HG02885 (cell line): Measurements from ENCODE around the gene SFRP5.

Experiments
- ATAC-seq: cut with Tn5 transposase; IDR thresholded peaks from one replicate; pipeline ENCODE4 v1.9.1; 2021; ENCODE audit warnings: mild to moderate bottlenecking; ENCODE audit not compliant: unreplicated experiment, poor library complexity

The SFRP5 gene

DNA sequence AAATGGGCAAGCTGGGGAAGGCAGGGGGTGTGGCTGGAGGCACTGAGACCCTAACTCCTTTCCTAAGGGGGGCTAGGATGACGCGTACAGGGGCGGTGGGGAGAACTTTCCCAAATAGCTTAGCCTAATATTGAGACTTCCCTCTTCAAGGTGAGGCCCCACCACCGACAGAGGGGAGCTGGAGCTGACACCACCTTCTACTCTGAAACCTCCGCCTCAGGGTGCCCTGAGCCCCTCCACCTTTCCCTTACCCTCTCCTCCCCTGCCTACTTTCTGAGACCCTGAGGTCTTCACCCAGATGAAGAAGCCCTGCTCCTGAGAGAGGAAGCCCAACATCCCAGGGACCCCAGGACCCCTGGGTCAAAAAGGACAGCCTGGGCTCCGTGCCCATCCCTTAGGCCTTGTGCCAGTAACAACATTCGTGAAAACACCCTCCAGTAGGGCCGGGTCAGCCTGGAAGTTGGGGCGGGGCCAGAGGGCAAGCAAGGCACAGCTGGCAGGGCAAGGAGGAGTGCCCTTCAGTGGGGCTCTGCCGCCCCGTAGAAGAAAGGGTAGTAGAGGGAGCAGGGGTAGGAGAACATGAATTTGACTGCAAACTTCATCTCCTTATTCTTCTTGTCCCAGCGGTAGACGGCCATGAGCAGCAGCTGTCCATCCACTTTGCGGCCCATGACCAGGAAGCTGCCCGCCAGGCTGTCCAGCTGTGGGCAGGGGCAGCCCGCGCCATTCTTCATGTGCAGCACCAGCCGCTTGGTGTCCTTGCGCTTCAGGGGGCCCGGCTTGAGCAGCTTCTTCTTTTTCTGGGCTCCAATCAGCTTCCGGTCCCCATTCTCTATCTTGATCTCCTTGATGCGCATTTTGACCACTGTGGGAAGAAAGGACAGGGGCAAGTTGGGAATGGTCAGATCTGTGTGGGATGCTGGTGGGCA, 4.5 kb downstream of the SFRP5 start:
- no peak for ATAC-seq

DNA sequence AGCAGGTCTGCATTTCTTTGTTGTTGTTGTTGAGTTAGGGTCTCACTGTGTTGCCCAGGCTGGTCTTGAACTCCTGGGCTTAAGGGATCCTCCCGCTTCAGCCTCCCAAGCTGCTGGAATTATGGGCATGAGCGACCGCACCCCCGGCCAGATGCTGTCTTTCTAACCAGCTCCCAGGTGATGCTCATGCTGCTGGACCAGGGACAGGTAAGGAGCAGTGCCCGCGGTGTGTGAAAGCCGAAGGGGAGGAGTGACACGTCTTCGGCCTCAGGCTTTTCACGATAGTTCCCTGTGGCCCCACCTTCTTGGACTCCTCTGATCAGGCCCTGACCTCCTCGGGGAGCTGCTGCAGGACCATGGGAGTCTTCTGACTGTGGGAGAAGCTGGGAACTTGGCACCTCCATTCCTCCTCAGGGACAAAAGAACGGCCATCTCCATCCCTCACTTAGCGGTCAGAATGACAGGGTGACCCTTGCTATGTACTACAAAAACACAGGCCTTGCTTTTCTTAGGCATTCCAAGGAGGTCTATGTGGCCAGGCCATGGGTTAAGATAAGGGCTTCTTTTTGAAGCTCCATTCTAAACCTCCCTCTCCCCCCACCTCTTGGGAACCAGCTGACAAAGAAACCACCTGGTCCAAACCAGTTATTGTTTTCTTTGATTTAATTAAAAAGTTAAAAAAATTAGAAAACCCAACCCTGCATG, 5.5 kb downstream of the SFRP5 start:
- no peak for ATAC-seq

DNA sequence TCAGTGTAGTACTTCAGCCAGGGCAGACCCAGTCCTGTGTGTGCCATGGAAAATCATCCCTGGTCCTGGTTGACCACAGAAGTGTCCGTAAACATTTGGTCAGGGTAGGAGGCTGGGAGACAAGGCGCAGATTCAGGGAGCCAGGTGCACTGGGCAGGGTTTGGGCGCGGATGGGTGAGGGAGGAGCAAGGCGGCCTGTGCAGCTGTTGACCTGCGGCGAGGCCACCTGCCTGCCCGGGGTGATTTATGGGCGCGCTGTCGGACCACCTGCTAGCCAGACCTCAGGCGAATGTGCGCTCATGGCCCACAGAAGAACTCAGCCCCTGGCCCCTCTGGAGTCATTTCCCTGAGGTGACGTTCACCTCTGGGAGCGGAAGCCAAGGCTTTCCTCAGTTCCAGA, 6.6 kb downstream of the SFRP5 start:
- ATAC-seq: no peak

DNA sequence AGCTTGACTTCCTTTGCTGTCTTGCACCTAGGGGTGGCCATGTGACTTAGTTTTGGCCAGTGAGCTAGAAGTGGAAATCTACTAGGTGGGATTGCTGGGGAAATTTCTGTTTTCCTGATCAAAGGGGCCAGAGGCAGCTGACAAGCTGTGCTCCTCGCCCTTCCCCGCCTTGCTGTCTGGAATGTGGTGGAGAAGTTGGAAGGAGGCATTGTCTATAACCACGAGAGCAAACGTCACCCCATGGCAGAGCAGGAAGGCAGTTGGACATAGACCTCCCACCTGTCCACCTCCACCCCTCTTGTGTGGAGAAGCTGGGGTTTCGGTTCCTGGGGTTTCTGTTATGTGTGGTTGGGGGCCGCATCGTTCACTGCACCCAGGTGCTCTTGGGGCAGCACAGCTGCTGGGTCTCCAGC, 7.3 kb downstream of the SFRP5 start:
- no peak for ATAC-seq

DNA sequence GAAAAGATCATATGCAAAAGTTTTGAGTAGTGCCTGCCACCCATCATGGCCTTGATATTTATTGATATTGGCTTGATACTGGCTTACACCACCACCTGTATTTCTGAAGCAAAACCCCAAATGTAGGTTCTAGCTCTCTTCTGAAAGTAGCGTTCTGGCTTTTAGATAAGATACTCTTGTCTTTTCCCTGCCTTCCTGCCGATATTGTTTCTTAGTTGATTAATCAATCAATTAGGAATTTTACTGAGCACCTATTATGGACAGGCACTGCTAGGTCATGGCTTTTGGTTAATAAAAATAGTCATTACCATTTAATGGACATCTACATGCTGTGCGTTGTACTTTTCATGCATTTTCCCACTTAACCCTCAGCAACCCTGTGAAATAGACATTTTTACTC, 7.9 kb downstream of the SFRP5 start:
- ATAC-seq: no peak

DNA sequence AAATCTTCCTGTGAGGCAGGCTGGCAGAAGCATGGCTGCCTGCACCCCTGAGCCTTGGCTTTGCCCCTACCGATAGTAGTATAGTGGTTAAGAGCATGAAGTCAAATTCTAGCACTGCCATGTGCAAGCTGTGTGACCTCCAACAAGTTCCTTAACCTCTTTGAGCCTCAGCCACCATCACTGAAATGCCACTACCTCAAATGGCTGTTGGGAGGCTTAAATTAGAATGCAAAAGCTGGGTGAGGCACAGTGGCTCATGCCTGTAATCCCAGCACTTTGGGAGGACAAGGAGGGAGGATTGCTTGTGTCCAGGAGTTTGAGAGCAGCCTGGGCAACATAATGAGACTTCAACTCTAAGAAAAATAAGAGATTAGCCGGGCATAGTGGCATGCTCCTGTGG, 8.4 kb downstream of the SFRP5 start:
- no peak for ATAC-seq

DNA sequence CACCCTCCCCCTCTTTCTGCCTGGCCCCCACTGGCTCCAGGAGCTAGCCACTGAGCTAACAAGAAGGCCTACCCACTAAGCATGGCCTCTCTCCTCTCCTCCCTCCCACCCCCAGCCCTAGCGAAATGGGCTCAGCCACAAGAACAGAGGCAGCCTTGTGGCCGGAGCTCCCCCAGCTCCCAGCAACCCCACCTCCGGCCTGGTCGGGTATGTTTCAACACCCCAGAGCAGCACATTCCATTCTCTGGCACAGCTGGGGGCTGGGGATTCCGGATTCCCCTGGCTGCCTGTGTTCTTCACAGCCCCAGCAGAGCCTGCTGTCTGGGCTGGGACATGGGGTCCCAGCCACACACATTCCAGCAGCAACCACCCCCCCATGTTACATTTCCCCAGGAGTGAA, 9.0 kb downstream of the SFRP5 start:
- no peak for ATAC-seq

DNA sequence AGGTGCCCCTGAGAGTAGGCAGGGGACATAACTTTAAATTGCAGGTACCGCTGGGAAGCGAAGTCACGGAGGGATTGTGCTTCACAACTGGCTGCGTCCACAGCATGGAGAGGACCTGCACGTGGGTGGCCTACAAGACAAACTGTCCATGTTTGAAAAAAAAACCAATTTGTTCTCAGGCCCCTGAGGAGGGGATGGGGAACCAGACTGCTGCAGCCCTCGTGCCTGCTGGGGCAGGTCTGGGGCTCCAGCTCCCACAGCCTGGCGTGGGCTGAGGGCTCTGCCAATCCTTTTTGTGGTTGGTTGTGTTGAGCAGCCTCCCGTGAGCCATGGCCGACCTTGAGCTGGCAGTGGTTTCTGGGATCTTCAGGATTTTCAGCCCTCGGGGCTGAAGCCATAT, 9.7 kb downstream of the SFRP5 start:
- ATAC-seq: no peak

DNA sequence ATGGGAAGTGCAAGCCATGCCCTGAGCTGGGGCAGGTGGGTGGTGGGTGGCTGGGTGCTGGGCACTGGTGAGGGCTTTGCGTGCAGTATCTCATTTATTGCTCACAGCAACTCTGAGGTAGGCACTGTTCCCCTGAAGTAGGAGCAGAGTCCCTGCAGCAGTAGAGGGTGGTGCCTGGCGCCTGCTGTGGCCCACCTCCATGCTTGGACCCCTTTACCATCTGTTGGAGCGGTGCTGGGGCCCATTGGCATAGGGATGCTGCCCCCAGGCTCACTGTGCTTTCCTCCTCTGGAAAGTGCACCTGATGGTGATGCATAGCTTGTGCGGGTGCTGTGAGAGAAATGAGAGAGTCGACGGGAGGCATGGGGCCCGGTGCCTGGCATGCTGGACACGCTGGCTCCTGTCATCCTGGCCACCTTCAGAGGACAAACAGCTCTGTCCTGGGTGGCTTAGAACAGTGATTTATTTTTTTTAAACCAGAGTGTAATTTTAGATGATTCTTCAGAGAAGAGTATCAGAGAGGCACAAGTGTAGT, 10.4 kb downstream of the SFRP5 start:
- ATAC-seq: no peak

- no peak for ATAC-seq
Measured at GRCh38 chr10:97760461-97761257, 11.1 kb downstream of the SFRP5 start.

GRCh38 chr10:97759946-97760345, 11.9 kb downstream of the SFRP5 start:
- ATAC-seq: no peak

GRCh38 chr10:97759158-97759887, 12.5 kb downstream of the SFRP5 start:
- ATAC-seq: no peak

- ATAC-seq: no peak
Measured at GRCh38 chr10:97757471-97757870, 14.3 kb downstream of the SFRP5 start.

GRCh38 chr10:97755718-97756117, 16.1 kb downstream of the SFRP5 start:
- ATAC-seq: no peak

DNA sequence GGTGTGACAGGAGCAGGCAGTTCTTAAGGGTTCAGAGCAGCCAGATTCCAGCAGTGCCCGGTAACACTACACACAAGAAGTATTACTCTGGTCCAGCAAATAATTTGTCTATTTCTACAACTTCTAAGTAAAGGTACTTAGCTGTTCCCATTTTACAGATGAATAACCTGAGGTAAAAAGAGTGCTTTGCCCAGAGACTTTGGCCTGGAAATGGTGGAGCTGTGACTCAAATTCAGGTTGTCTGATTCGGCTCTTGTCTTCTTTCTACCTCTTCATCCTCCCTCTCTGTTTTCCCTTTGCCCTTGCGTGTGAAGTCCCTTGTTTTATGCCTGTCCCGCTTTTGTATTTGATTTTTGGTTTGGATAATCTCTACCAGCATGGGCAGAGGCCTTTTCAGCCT, 17.1 kb downstream of the SFRP5 start:
- ATAC-seq: no peak

DNA sequence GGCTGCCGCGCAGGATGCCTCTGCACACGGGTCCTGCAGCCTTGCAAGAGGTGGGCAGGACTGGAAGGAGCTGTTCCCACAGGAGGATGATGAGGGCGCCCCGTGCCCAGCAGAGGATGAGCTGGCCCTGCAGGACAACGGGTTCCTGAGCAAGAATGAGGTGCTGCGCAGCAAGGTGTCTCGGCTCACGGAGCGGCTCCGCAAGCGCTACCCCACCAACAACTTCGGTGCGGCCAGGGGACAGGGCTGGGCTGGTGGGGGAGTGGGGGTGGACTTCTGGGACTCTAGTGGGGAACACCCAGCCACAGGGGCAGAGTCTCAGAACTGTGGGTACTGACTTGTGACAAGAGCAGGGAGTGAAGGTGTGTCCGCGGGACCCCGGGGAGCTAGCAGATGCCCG, 18.8 kb downstream of the SFRP5 start:
- ATAC-seq: no peak

GRCh38 chr10:97748116-97748515, 23.7 kb downstream of the SFRP5 start:
- no peak for ATAC-seq

DNA sequence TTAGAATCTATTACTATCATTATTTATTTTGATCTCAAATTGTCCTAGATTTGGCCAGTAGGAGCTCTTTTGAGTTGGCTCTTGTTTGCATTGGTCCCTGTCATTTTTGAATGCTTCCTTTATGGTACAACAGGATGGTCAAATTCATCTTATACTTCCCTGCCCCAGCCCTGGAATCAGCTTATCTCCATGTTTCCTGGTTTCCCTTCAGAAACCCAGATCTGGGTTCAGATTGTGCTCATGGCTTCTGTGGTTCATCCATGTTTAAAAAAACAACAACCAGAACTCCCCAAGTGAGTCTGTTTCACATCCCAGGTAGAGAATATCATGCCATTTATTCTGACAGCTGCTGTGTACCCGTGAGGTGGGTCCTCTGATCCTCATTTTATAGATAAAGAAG, 24.2 kb downstream of the SFRP5 start:
- ATAC-seq: no peak

DNA sequence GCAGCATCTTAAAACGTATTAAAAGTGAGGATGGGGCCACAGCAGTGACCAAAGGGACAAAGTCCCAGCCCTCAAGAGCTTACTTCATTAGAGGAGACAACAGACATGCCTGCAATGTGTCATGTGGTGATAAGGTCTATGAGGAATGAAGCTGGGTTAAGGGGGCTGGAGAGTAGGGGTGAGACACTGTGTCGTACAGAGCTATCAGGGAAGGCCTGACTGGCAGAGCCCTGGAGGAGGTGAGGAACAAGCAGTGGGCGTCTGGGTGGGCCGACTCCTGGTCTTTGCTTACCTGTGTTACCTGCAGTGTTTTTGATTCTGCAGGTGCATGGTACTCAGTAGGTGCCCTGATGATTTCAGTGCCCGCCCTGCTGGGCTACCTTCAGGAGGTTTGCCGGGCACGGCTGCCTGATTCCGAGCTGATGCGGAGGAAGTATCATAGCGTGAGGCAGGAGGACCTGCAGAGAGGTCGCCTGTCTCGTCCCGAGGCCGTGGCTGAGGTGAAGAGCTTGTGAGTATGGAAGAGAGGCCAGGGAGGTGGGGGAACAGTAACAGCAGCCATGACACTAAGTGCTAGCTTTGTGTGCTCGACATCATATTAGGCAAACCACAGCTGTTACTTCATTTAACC, 27.3 kb downstream of the SFRP5 start:
- no peak for ATAC-seq
